HepG2 (cell line): ENCODE measurements around the gene ARHGDIA. TPM values are rescaled to one million over a fixed set of nuclear protein-coding genes. Genes with fewer than 3 reads are reported as not detected.

ENCODE experiments used
- ARHGAP35 ChIP-seq: sonication (generic); formaldehyde crosslinking; IDR thresholded peaks from 2 replicates; pipeline ENCODE4 v1.9.0; 2022; ENCODE audit warnings: mild to moderate bottlenecking, inconsistent platforms, moderate library complexity, missing genetic modification reagents, borderline replicate concordance
- DRAP1 ChIP-seq: IDR thresholded peaks from 2 replicates; pipeline ENCODE4 v1.6.1; 2016; ENCODE audit warnings: missing genetic modification reagents, missing compliant biosample characterization
- HDAC1 ChIP-seq: sonication (generic); formaldehyde crosslinking; IDR thresholded peaks from 2 replicates; pipeline ENCODE4 v1.5.1; 2020; ENCODE audit warnings: mild to moderate bottlenecking, missing genetic modification reagents
- HNF1B ChIP-seq: sonication (generic); formaldehyde crosslinking; IDR thresholded peaks from 2 replicates; pipeline ENCODE4 v1.5.1; 2020; ENCODE audit warnings: mild to moderate bottlenecking, moderate library complexity, missing genetic modification reagents
- HOXA5 ChIP-seq: sonication (generic); formaldehyde crosslinking; IDR thresholded peaks from 2 replicates; pipeline ENCODE4 v1.4.0; 2020; ENCODE audit warnings: missing genetic modification reagents
- NR2C2 ChIP-seq: sonication (generic); formaldehyde crosslinking; IDR thresholded peaks from 2 replicates; pipeline ENCODE4 v1.4.0; 2020; ENCODE audit warnings: missing genetic modification reagents, mild to moderate bottlenecking, moderate library complexity, borderline replicate concordance
- PHF20 ChIP-seq: sonication (generic); formaldehyde crosslinking; IDR thresholded peaks from 2 replicates; pipeline ENCODE4 v1.5.0; 2020; ENCODE audit warnings: mild to moderate bottlenecking, missing genetic modification reagents
- SOX6 ChIP-seq, 2 experiments: fragments of 450-650 bp in 1 of 2; sonication (generic) in 1 of 2; formaldehyde crosslinking in 1 of 2; IDR thresholded peaks; 2 replicates each; pipeline versions ENCODE4 v1.4.0 to v1.6.1; 2017 to 2020; ENCODE audit warnings: antibody characterized with exemption in 1 of 2, mild to moderate bottlenecking in 1 of 2, missing genetic modification reagents in 1 of 2
- ZBTB40 ChIP-seq, 2 experiments: fragments of 450-650 bp in 1 of 2; sonication (generic) in 1 of 2; formaldehyde crosslinking in 1 of 2; IDR thresholded peaks; 2 replicates each; pipeline versions ENCODE4 v1.6.1 to v1.8.0; 2016 to 2022; ENCODE audit warnings: antibody characterized with exemption in 1 of 2, mild to moderate bottlenecking in 1 of 2, missing genetic modification reagents in 1 of 2
- ZFAT ChIP-seq: sonication (generic); formaldehyde crosslinking; conservative IDR thresholded peaks from 2 replicates; pipeline ENCODE4 v1.8.1; 2023; ENCODE audit warnings: missing genetic modification reagents, inconsistent platforms
- ZNF251 ChIP-seq: sonication (generic); formaldehyde crosslinking; IDR thresholded peaks from 2 replicates; pipeline ENCODE4 v1.9.0; 2021; ENCODE audit warnings: mild to moderate bottlenecking, missing genetic modification reagents
- ZNF263 ChIP-seq: sonication (generic); formaldehyde crosslinking; IDR thresholded peaks from 2 replicates; pipeline ENCODE4 v1.4.0; 2020; ENCODE audit warnings: missing genetic modification reagents
- ZNF264 ChIP-seq: sonication (generic); formaldehyde crosslinking; IDR thresholded peaks from 2 replicates; pipeline ENCODE4 v1.4.0; 2020; ENCODE audit warnings: missing genetic modification reagents
- ZNF280B ChIP-seq: sonication (generic); formaldehyde crosslinking; IDR thresholded peaks from 2 replicates; pipeline ENCODE4 v1.5.0; 2020; ENCODE audit warnings: missing genetic modification reagents, mild to moderate bottlenecking, borderline replicate concordance
- polyA plus RNA-seq, 8 experiments: library from polyadenylated mRNA; depleted of rRNA in 3 of 8; stranded (reverse) in 7 of 8; unstranded in 1 of 8; fragments of >200 nt; fragmentation: Illumina TruSeq in 4 of 8; extraction: Trizol in 4 of 8; gene quantifications; 2 replicates each; pipeline versions ENCODE4 v1.2.1 to v1.2.3, GENCODE V29; 2011 to 2016; ENCODE audit warnings: low read depth in 4 of 8, missing spikeins in 1 of 8, mixed read lengths in 1 of 8; ENCODE audit not compliant: insufficient read depth in 1 of 8
- total RNA-seq, 5 experiments: library from RNA; depleted of rRNA; stranded (reverse); fragments of >200 nt; fragmentation: Illumina TruSeq; extraction: Trizol; gene quantifications; 2 replicates each; pipeline ENCODE4 v1.2.3, GENCODE V29; 2016; ENCODE audit warnings: low read depth in 1 of 5

Gene ARHGDIA
- total and polyA plus RNA-seq, 2 of the 13 experiments (the other 11 are each of a cell fraction or from before 2014, with no cell fraction given), result 40.0 to 64.0 TPM

DNA sequence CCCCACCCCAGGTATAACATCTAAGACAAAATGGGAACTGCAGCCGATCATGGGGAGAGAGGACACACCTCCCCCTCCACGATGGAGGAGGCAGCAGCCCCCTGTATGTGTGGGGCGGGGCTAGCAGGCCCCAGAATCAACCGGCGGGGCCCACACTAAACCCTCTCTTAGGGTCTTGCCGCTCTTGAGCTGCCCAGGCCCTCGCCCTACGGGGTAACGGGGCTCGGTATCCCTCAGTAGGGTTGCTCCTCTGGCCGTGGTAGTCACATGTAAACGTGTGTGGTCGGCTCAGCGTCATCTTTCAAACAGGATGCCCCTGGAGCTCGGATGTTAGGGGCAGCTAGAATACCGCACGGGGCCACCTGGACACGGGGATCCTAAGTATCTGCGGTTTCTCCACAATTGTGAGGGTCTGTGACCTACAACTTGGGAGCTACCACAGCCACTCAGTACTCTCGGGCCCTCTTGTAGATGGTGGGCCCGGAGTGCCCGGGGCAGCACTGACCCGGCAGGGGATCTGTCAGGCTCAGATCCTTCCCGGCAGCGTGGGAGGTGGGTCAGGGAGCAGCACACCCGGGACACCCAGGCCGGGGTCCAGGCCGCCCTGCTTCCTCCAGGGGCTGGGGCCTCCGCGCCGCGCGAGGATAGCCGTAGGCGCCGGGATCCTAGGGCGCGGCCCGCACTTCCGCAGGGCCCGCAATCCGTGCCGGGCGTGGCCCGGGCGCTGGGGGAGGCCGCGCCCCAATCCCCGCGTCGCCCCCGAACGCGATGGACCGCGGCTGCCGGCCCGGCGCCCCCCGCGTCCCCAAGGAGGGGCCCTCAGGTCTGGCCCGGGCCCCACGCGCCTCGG is 781 bp downstream of the ARHGDIA start (continued):
- no peak for TF ChIP-seq ZBTB40 (IDR thresholded peaks at IDR 0.05)
- peak; percentile 7; the same call in 1 of the 2 replicates for TF ChIP-seq ZBTB40 (CRISPR knock-in tag; IDR thresholded peaks at IDR 0.05)
- TF ChIP-seq ZNF264 (CRISPR knock-in tag), result peak; percentile 37; the same call in 1 of the 2 replicates
- peak; percentile 77 for TF ChIP-seq HDAC1 (CRISPR knock-in tag)
- peak; percentile 77 for TF ChIP-seq HNF1B (CRISPR knock-in tag)
- TF ChIP-seq PHF20 (CRISPR knock-in tag), result peak; percentile 46; the same call in 1 of the 2 replicates
- no peak for TF ChIP-seq ZNF280B (CRISPR knock-in tag)
- 0 out of 2 replicates have a peak, but pooled peaks have one; percentile 44 for TF ChIP-seq ARHGAP35 (CRISPR knock-in tag)
- peak; percentile 41; the same call in 1 of the 2 replicates for TF ChIP-seq ZNF251 (CRISPR knock-in tag)
- TF ChIP-seq NR2C2 (CRISPR knock-in tag), result peak; percentile 35; the same call in 1 of the 2 replicates
- TF ChIP-seq ZFAT (CRISPR knock-in tag), result no peak
- TF ChIP-seq ZNF263, result 0 out of 2 replicates have a peak, but pooled peaks have one; percentile 15
- peak; percentile 47; the same call in 1 of the 2 replicates for TF ChIP-seq HOXA5 (CRISPR knock-in tag)
- no peak for TF ChIP-seq SOX6 (IDR thresholded peaks at IDR 0.05)
- no peak; the same call in 1 of the 2 replicates for TF ChIP-seq SOX6 (CRISPR knock-in tag; IDR thresholded peaks at IDR 0.05)
- peak; percentile 10; the same call in 1 of the 2 replicates for TF ChIP-seq DRAP1
